Measurements from ENCODE around the gene TWF1. TPM values are rescaled to one million over a fixed set of nuclear protein-coding genes. Genes with fewer than 3 reads are reported as not detected.

The TWF1 gene
- polyA plus RNA-seq, 1 donor from 2014 or later = 97.2 TPM

GRCh38 chr12:43797561-43798217 is 8.4 kb downstream of the TWF1 start:
- no peak for TF ChIP-seq REST (IDR thresholded peaks at IDR 0.05; ENCODE audit: borderline replicate concordance)
- no peak for TF ChIP-seq RAD21 (conservative IDR thresholded peaks at IDR 0.05)
- TF ChIP-seq EP300 (conservative IDR thresholded peaks at IDR 0.05; ENCODE audit: poor library complexity, severe bottlenecking) = no peak
- no peak for TF ChIP-seq TAF1 (IDR thresholded peaks at IDR 0.05; ENCODE audit: low read depth)
- no peak for TF ChIP-seq EZH2 (IDR thresholded peaks at IDR 0.05; ENCODE audit: borderline replicate concordance, insufficient read depth, low read length, poor library complexity, severe bottlenecking)
- TF ChIP-seq, protein P1, sequence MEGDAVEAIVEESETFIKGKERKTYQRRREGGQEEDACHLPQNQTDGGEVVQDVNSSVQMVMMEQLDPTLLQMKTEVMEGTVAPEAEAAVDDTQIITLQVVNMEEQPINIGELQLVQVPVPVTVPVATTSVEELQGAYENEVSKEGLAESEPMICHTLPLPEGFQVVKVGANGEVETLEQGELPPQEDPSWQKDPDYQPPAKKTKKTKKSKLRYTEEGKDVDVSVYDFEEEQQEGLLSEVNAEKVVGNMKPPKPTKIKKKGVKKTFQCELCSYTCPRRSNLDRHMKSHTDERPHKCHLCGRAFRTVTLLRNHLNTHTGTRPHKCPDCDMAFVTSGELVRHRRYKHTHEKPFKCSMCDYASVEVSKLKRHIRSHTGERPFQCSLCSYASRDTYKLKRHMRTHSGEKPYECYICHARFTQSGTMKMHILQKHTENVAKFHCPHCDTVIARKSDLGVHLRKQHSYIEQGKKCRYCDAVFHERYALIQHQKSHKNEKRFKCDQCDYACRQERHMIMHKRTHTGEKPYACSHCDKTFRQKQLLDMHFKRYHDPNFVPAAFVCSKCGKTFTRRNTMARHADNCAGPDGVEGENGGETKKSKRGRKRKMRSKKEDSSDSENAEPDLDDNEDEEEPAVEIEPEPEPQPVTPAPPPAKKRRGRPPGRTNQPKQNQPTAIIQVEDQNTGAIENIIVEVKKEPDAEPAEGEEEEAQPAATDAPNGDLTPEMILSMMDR (IDR thresholded peaks at IDR 0.05; ENCODE audit: poor library complexity, severe bottlenecking) = no peak
- no peak for TF ChIP-seq SMC3 (conservative IDR thresholded peaks at IDR 0.05; ENCODE audit: poor library complexity)
- TF ChIP-seq POLR2AphosphoS5 (IDR thresholded peaks at IDR 0.05) = no peak
- no peak for TF ChIP-seq MXI1 (conservative IDR thresholded peaks at IDR 0.05; ENCODE audit: poor library complexity, severe bottlenecking)
- no peaks in the 10 kb centered on the region for H3K36me3 ChIP-seq (ENCODE audit: insufficient read depth, low read length)

GRCh38 chr12:43795716-43796280 is 10.3 kb downstream of the TWF1 start:
- no peaks in the 10 kb centered on the region for H3K79me2 ChIP-seq (replicated peaks; ENCODE audit: insufficient read depth, low read length)
- H3K9me2 ChIP-seq (ENCODE audit: insufficient read depth, low read length) = no peaks in the 10 kb centered on the region
- no peaks in the 10 kb centered on the region for H3K9me3 ChIP-seq (ENCODE audit: low read length)
- no peak overlapping the region for H3K27ac ChIP-seq (ENCODE audit: low read length)
- H3F3A ChIP-seq (ENCODE audit: insufficient read depth, low read length, poor library complexity, severe bottlenecking) = no peaks in the 10 kb centered on the region
- no peaks in the 10 kb centered on the region for H3K36me3 ChIP-seq (ENCODE audit: insufficient read depth, low read length)
- H2AFZ ChIP-seq (ENCODE audit: low read depth, low read length) = no peak overlapping the region
- H4K20me1 ChIP-seq (ENCODE audit: insufficient read depth) = no peaks in the 10 kb centered on the region
- no peaks in the 10 kb centered on the region for H3K27me3 ChIP-seq (ENCODE audit: insufficient read depth, low read depth, low read length)
- H3K4me3 ChIP-seq (ENCODE audit: low read length) = no peak overlapping the region
- no peak overlapping the region for H3K4me2 ChIP-seq (ENCODE audit: low read length)
- TF ChIP-seq SMC3 (conservative IDR thresholded peaks at IDR 0.05; ENCODE audit: poor library complexity) = no peak
- no peak for TF ChIP-seq POLR2AphosphoS5 (IDR thresholded peaks at IDR 0.05)
- TF ChIP-seq RAD21 (conservative IDR thresholded peaks at IDR 0.05) = no peak
- H3K9ac ChIP-seq (ENCODE audit: low read length) = no peak overlapping the region

More at GRCh38 chr12:43797561-43798217, 8.4 kb downstream of the TWF1 start:
- Histone ChIP-seq H2AFZ (ENCODE audit: low read depth, low read length) (no peak overlapping the region), H4K20me1 (ENCODE audit: insufficient read depth) (no peaks in the 10 kb centered on the region), H3K9me2 (ENCODE audit: insufficient read depth, low read length) (no peaks in the 10 kb centered on the region), H3K27me3 (ENCODE audit: insufficient read depth, low read depth, low read length) (no peaks in the 10 kb centered on the region), H3F3A (ENCODE audit: insufficient read depth, low read length, poor library complexity, severe bottlenecking) (no peaks in the 10 kb centered on the region), H3K27ac (ENCODE audit: low read length) (no peak overlapping the region), H3K4me2 (ENCODE audit: low read length) (no peak overlapping the region), H3K9ac (ENCODE audit: low read length) (no peak overlapping the region), H3K79me2 (replicated peaks; ENCODE audit: insufficient read depth, low read length) (peaks cover under 1% of the 10 kb centered on the region), H3K4me3 (ENCODE audit: low read length) (no peak overlapping the region), H3K9me3 (ENCODE audit: low read length) (no peaks in the 10 kb centered on the region)
